Neural cell (in vitro differentiated cells): ENCODE results near the gene DAZAP1. TPM values are rescaled to one million over a fixed set of nuclear protein-coding genes. Genes with fewer than 3 reads are reported as not detected.

Experiments
- H2AFZ ChIP-seq: fragments of 200-600, 300-800 bp; sonication (generic), shearing (Covaris generic); 2 replicates; pipeline ENCODE4 v1.6.0; 2014; ENCODE audit warnings: low read depth, mild to moderate bottlenecking, antibody characterized with exemption, low read length, moderate library complexity
- H3F3A ChIP-seq: fragments of 200-600 bp; shearing (Covaris generic); 2 replicates; pipeline ENCODE4 v1.6.1; 2016; ENCODE audit warnings: mild to moderate bottlenecking, moderate library complexity, mixed read lengths, antibody characterized with exemption, low read length; ENCODE audit not compliant: insufficient read depth, poor library complexity, severe bottlenecking
- H3K27ac ChIP-seq: fragments of 200-600, 300-800 bp; sonication (generic), shearing (Covaris generic); 2 replicates; pipeline ENCODE4 v1.5.1; 2014; ENCODE audit warnings: mild to moderate bottlenecking, low read length, moderate library complexity
- H3K27me3 ChIP-seq: fragments of 300-800, 200-600 bp; sonication (generic), shearing (Covaris generic); 2 replicates; pipeline ENCODE4 v1.6.0; 2014; ENCODE audit warnings: mild to moderate bottlenecking, low read depth, low read length, moderate library complexity; ENCODE audit not compliant: insufficient read depth
- H3K36me3 ChIP-seq: fragments of 300-800, 200-600 bp; sonication (generic), shearing (Covaris generic); 2 replicates; pipeline ENCODE4 v1.5.1; 2014; ENCODE audit warnings: mild to moderate bottlenecking, antibody characterized with exemption, low read length, moderate library complexity; ENCODE audit not compliant: insufficient read depth
- H3K4me2 ChIP-seq: fragments of 300-800, 200-600 bp; sonication (generic), shearing (Covaris generic); 2 replicates; pipeline ENCODE4 v1.6.0; 2014; ENCODE audit warnings: mild to moderate bottlenecking, low read length
- H3K4me3 ChIP-seq: fragments of 300-800, 200-600 bp; sonication (generic), shearing (Covaris generic); 2 replicates; pipeline ENCODE4 v1.5.1; 2014; ENCODE audit warnings: mild to moderate bottlenecking, low read length, moderate library complexity
- H3K79me2 ChIP-seq: fragments of 200-600 bp; shearing (Covaris generic); replicated peaks from 2 replicates; pipeline ENCODE4 v1.6.0; 2014; ENCODE audit warnings: mild to moderate bottlenecking, low read length, moderate library complexity; ENCODE audit not compliant: insufficient read depth
- H3K9ac ChIP-seq: fragments of 300-800, 200-600 bp; sonication (generic), shearing (Covaris generic); 2 replicates; pipeline ENCODE4 v1.6.1; 2016; ENCODE audit warnings: mild to moderate bottlenecking, low read length, mixed read lengths
- H3K9me2 ChIP-seq: fragments of 200-600 bp; shearing (Covaris generic); 2 replicates; pipeline ENCODE4 v1.6.1; 2016; ENCODE audit warnings: mild to moderate bottlenecking, low read length, mixed read lengths; ENCODE audit not compliant: insufficient read depth
- H3K9me3 ChIP-seq: fragments of 200-600, 300-800 bp; sonication (generic), shearing (Covaris generic); 2 replicates; pipeline ENCODE4 v1.6.1; 2016; ENCODE audit warnings: mild to moderate bottlenecking, mixed run types, low read length, moderate library complexity, mixed read lengths
- H4K20me1 ChIP-seq: fragments of 200-600 bp; shearing (Covaris generic); 2 replicates; pipeline ENCODE4 v1.6.1; 2016; ENCODE audit warnings: mild to moderate bottlenecking, mixed run types; ENCODE audit not compliant: insufficient read depth
- CTCF ChIP-seq: fragments of 450-650 bp; IDR thresholded peaks from 2 replicates; pipeline ENCODE4 v1.5.1; 2014; ENCODE audit warnings: antibody characterized with exemption, mild to moderate bottlenecking, moderate library complexity; ENCODE audit not compliant: poor library complexity, severe bottlenecking
- EP300 ChIP-seq: fragments of 450-650 bp; conservative IDR thresholded peaks from 2 replicates; pipeline ENCODE4 v1.6.1; 2014; ENCODE audit warnings: antibody characterized with exemption, mild to moderate bottlenecking, moderate library complexity; ENCODE audit not compliant: poor library complexity, severe bottlenecking
- EZH2 ChIP-seq: fragments of 200-600, 300-800 bp; shearing (Covaris generic), sonication (generic); IDR thresholded peaks from 2 replicates; pipeline ENCODE4 v1.6.1; 2014; ENCODE audit warnings: antibody characterized with exemption, low read length, borderline replicate concordance, mild to moderate bottlenecking; ENCODE audit not compliant: insufficient read depth, poor library complexity, severe bottlenecking
- MXI1 ChIP-seq: fragments of 450-650 bp; conservative IDR thresholded peaks from 2 replicates; pipeline ENCODE4 v1.6.1; 2014; ENCODE audit warnings: antibody characterized with exemption, mild to moderate bottlenecking; ENCODE audit not compliant: poor library complexity, severe bottlenecking
- POLR2AphosphoS5 ChIP-seq: IDR thresholded peaks from 2 replicates; pipeline ENCODE4 v1.6.1; 2012
- RAD21 ChIP-seq: fragments of 450-650 bp; conservative IDR thresholded peaks from 2 replicates; pipeline ENCODE4 v1.6.1; 2014; ENCODE audit warnings: antibody characterized with exemption, mild to moderate bottlenecking, moderate library complexity
- REST ChIP-seq: IDR thresholded peaks from 2 replicates; pipeline ENCODE4 v1.6.1; 2012; ENCODE audit warnings: borderline replicate concordance
- SMC3 ChIP-seq: fragments of 450-650 bp; conservative IDR thresholded peaks from 2 replicates; pipeline ENCODE4 v1.6.1; 2014; ENCODE audit warnings: antibody characterized with exemption, mild to moderate bottlenecking, moderate library complexity; ENCODE audit not compliant: poor library complexity
- TAF1 ChIP-seq: IDR thresholded peaks from 2 replicates; pipeline ENCODE4 v1.6.1; 2012; ENCODE audit warnings: low read depth
- polyA plus RNA-seq: library from polyadenylated mRNA; depleted of rRNA; stranded (reverse); fragments of >200 nt; gene quantifications from 2 replicates; pipeline ENCODE4 v1.2.3, GENCODE V29; 2014

DAZAP1 gene
- polyA plus RNA-seq, 1 donor from 2014 or later = 60.5 TPM

- H3K9me2 ChIP-seq = no peaks in the 10 kb centered on the region
- TF ChIP-seq EP300 (no peak), POLR2AphosphoS5 (no peak), REST (no peak), EZH2 (no peak), SMC3 (no peak), TAF1 (no peak), CTCF (no peak), MXI1 (no peak), RAD21 (no peak)
- peaks cover 6% of the 10 kb centered on the region for H3K79me2 ChIP-seq
- no peak overlapping the region for H3K9ac ChIP-seq
- no peak overlapping the region for H3K27ac ChIP-seq
- no peak overlapping the region for H3K4me3 ChIP-seq
- no peaks in the 10 kb centered on the region for H3K9me3 ChIP-seq
- no peaks in the 10 kb centered on the region for H3K36me3 ChIP-seq
- H3K4me2 ChIP-seq = no peak overlapping the region
- no peaks in the 10 kb centered on the region for H3K27me3 ChIP-seq
- peaks cover 4% of the 10 kb centered on the region for H3F3A ChIP-seq
- no peak overlapping the region for H2AFZ ChIP-seq
- no peaks in the 10 kb centered on the region for H4K20me1 ChIP-seq
Observed at GRCh38 chr19:1434040-1434366, 26.6 kb downstream of the DAZAP1 start.

GRCh38 chr19:1434577-1435060, 27.2 kb downstream of the DAZAP1 start:
- Histone ChIP-seq H3F3A (peaks cover 4% of the 10 kb centered on the region), H4K20me1 (peaks cover 2% of the 10 kb centered on the region), H3K27ac (no peak overlapping the region), H3K9me3 (no peaks in the 10 kb centered on the region), H3K27me3 (no peaks in the 10 kb centered on the region), H3K4me3 (no peak overlapping the region), H3K9me2 (no peaks in the 10 kb centered on the region), H3K36me3 (no peaks in the 10 kb centered on the region), H2AFZ (no peak overlapping the region), H3K9ac (no peak overlapping the region), H3K79me2 (peaks cover 12% of the 10 kb centered on the region), H3K4me2 (no peak overlapping the region)
- TF ChIP-seq EZH2 (no peak), MXI1 (no peak), POLR2AphosphoS5 (no peak), RAD21 (no peak), SMC3 (no peak), CTCF (no peak), EP300 (no peak), TAF1 (no peak), REST (no peak)
